Measurements from ENCODE around the gene DUSP23. TPM values are rescaled to one million over a fixed set of nuclear protein-coding genes. Genes with fewer than 3 reads are reported as not detected.

Gene DUSP23
- total and polyA plus RNA-seq, 10 of the 15 experiments (the other 5 are each of a cell fraction or from before 2014, with no cell fraction given), result 1.1 to 6.9 (median 4.1) TPM; not detected in 1

- ChIA-PET SMC1A (ENCODE audit: uncharacterized antibody, unreplicated experiment) (no interaction called here), RAD21 (ENCODE audit: unreplicated experiment) (no interaction called here), POLR2A (interaction anchor here (0.6 kb wide), 2 partner anchors 64 to 488 kb away, joined by 3 to 5 read pairs; no protein-coding TSS in a partner anchor), CTCF (interaction anchor here (0.7 kb wide), 1 partner anchor 58 kb away, joined by 3 read pairs; no protein-coding TSS in a partner anchor)
- no peak for TF ChIP-seq ESRRA (IDR thresholded peaks at IDR 0.05; ENCODE audit: low read length)
- no peak for TF ChIP-seq IKZF1 (conservative IDR thresholded peaks at IDR 0.05)
- no peak for TF ChIP-seq SMC3 (IDR thresholded peaks at IDR 0.05; ENCODE audit: borderline replicate concordance, low read length)
- TF ChIP-seq MAX (IDR thresholded peaks at IDR 0.05; ENCODE audit: low read depth, low read length), result no peak
- TF ChIP-seq NFIC (IDR thresholded peaks at IDR 0.05; ENCODE audit: low read depth, low read length), result no peak
- TF ChIP-seq BMI1 (IDR thresholded peaks at IDR 0.05; ENCODE audit: borderline replicate concordance), result no peak
- TF ChIP-seq NR2F1 (conservative IDR thresholded peaks at IDR 0.05), result no peak
- intact Hi-C loops (cut with micrococcal nuclease; ENCODE audit: unreplicated experiment), result no loop called here
- Histone ChIP-seq H3K27ac (ENCODE audit: control insufficient read depth, insufficient read depth) (no peak overlapping the region), H3K4me2 (ENCODE audit: control insufficient read depth, insufficient read depth) (no peak overlapping the region), H3K27me3 (replicated peaks in 1 of 2; ENCODE audit: control insufficient read depth in 2 of 2, insufficient read depth in 2 of 2, low read length in 1 of 2) (no peaks in the 10 kb centered on the region), H3K36me3 (ENCODE audit: control insufficient read depth in 2 of 2, insufficient read depth in 2 of 2, low read length in 1 of 2) (no peaks in the 10 kb centered on the region), H4K20me1 (ENCODE audit: control insufficient read depth, insufficient read depth) (no peaks in the 10 kb centered on the region), H3K4me1 (ENCODE audit: control insufficient read depth, insufficient read depth, low read length) (no peaks in the 10 kb centered on the region), H2AFZ (ENCODE audit: control insufficient read depth, low read depth, low read length) (no peak overlapping the region), H3K79me2 (ENCODE audit: control insufficient read depth, insufficient read depth, low read length) (no peaks in the 10 kb centered on the region), H3K9ac (ENCODE audit: control insufficient read depth, insufficient read depth, low read length) (no peak overlapping the region), H3K4me3 (no peak overlapping the region), H3K9me3 (replicated peaks; ENCODE audit: control insufficient read depth, insufficient read depth, low read length) (no peaks in the 10 kb centered on the region)
- DNase-seq (ENCODE audit: low read depth, low spot score), result no peak
- in situ Hi-C loops (cut with MboI), result no loop called here
- BruUV-seq (replicated peaks), result no TSS peak
- no peak for FAIRE-seq
- WGBS (ENCODE audit: insufficient coverage, insufficient replicate concordance, low lambda C conversion rate, missing lambda C conversion rate), result 24% methylated on average over 4 of the region's 4 CpGs
- ATAC-seq, result no peak
These were observed 28.6 kb upstream of the DUSP23 start for GRCh38 chr1:159752135-159752580.

GRCh38 chr1:159753386-159753785 is 27.4 kb upstream of the DUSP23 start:
- CTCF ChIA-PET, result no interaction called here
- DNase-seq (ENCODE audit: low read depth, low spot score) (no peak), FAIRE-seq (no peak), ATAC-seq (no peak)
- H3K4me1 ChIP-seq (ENCODE audit: control insufficient read depth, insufficient read depth, low read length), result no peaks in the 10 kb centered on the region
- H3K9me3 ChIP-seq (replicated peaks; ENCODE audit: control insufficient read depth, insufficient read depth, low read length), result no peaks in the 10 kb centered on the region
- TF ChIP-seq IKZF1 (conservative IDR thresholded peaks at IDR 0.05), result no peak
- TF ChIP-seq ZNF274 (IDR thresholded peaks at IDR 0.05; ENCODE audit: insufficient read depth, insufficient read length), result no peak
- no TSS peak for BruUV-seq (replicated peaks)
- no peaks in the 10 kb centered on the region for H3K27me3 ChIP-seq (replicated peaks in 1 of 2; ENCODE audit: control insufficient read depth in 2 of 2, insufficient read depth in 2 of 2, low read length in 1 of 2)
- no peak overlapping the region for H3K9ac ChIP-seq (ENCODE audit: control insufficient read depth, insufficient read depth, low read length)
- no peaks in the 10 kb centered on the region for H3K36me3 ChIP-seq (ENCODE audit: control insufficient read depth in 2 of 2, insufficient read depth in 2 of 2, low read length in 1 of 2)
- no peaks in the 10 kb centered on the region for H4K20me1 ChIP-seq (ENCODE audit: control insufficient read depth, insufficient read depth)
- no peak overlapping the region for H3K27ac ChIP-seq (ENCODE audit: control insufficient read depth, insufficient read depth)
- in situ Hi-C loops (cut with MboI) (no loop called here), intact Hi-C loops (cut with micrococcal nuclease; ENCODE audit: unreplicated experiment) (no loop called here)
- H3K4me3 ChIP-seq, result no peak overlapping the region
- POLR2A ChIA-PET, result no interaction called here
- H3K79me2 ChIP-seq (ENCODE audit: control insufficient read depth, insufficient read depth, low read length), result no peaks in the 10 kb centered on the region
- SMC1A ChIA-PET (ENCODE audit: uncharacterized antibody, unreplicated experiment), result no interaction called here
- no peak overlapping the region for H2AFZ ChIP-seq (ENCODE audit: control insufficient read depth, low read depth, low read length)
- WGBS (ENCODE audit: insufficient coverage, insufficient replicate concordance, low lambda C conversion rate, missing lambda C conversion rate), result 0% methylated on average over 4 of the region's 4 CpGs
- RAD21 ChIA-PET (ENCODE audit: unreplicated experiment), result no interaction called here
- no peak overlapping the region for H3K4me2 ChIP-seq (ENCODE audit: control insufficient read depth, insufficient read depth)

All from GM12878 (cell line).